Measurements from ENCODE around the gene RALY.

The RALY gene

DNA sequence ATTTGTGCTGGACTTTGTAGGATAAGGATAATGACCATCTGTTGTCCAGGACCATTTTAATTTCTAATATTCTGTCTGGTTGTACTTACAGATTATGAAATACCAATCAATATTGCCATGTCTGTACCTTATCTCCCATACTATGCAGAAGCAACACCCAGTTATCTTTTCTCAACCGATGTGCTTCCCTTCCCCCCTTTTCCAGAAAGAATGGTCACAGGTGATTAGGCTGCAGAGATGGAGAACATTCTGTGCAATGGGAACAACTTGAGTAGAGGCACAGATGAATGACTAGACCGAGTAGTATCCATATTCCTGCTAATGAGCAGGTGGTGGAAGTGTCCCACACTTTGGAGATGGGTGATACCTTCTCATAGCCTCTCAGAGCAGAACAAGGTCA is 10.5 kb downstream of the RALY start:
- no peak overlapping the region for H3K27ac ChIP-seq (ENCODE audit: low read depth, low read length, severe bottlenecking)
- no peaks in the 10 kb centered on the region for H3K9me3 ChIP-seq (ENCODE audit: control insufficient read depth, low read length)
- peaks cover 7% of the 10 kb centered on the region for H3K4me1 ChIP-seq (ENCODE audit: control insufficient read depth, insufficient read depth, low read length, poor library complexity, severe bottlenecking)
- H3K36me3 ChIP-seq (ENCODE audit: control insufficient read depth, insufficient read depth, low read length), result peaks cover 35% of the 10 kb centered on the region
- 90 to 100% methylated on average over 1 to 2 of the region's 2 CpGs for WGBS, 2 experiments (ENCODE audit: insufficient coverage in 2 of 2)
- H3K4me3 ChIP-seq (ENCODE audit: extremely low read depth, insufficient read depth, low read length, poor library complexity, severe bottlenecking), result no peak overlapping the region

- Histone ChIP-seq H3K4me1 (ENCODE audit: control insufficient read depth, insufficient read depth, low read length, poor library complexity, severe bottlenecking) (peaks cover 7% of the 10 kb centered on the region), H3K27ac (ENCODE audit: low read depth, low read length, severe bottlenecking) (no peak overlapping the region), H3K9me3 (ENCODE audit: control insufficient read depth, low read length) (no peaks in the 10 kb centered on the region), H3K36me3 (ENCODE audit: control insufficient read depth, insufficient read depth, low read length) (peaks cover 35% of the 10 kb centered on the region), H3K4me3 (ENCODE audit: extremely low read depth, insufficient read depth, low read length, poor library complexity, severe bottlenecking) (no peak overlapping the region)
- 97 to 98% methylated on average over 10 of the region's 11 CpGs for WGBS, 2 experiments (ENCODE audit: insufficient coverage in 2 of 2)
These were observed 11.2 kb downstream of the RALY start for GRCh38 chr20:34004790-34005457.

GRCh38 chr20:34006619-34007018 is 12.9 kb downstream of the RALY start:
- Histone ChIP-seq H3K36me3 (ENCODE audit: control insufficient read depth, insufficient read depth, low read length) (peaks cover 31% of the 10 kb centered on the region), H3K4me1 (ENCODE audit: control insufficient read depth, insufficient read depth, low read length, poor library complexity, severe bottlenecking) (no peaks in the 10 kb centered on the region), H3K4me3 (ENCODE audit: extremely low read depth, insufficient read depth, low read length, poor library complexity, severe bottlenecking) (no peak overlapping the region), H3K9me3 (ENCODE audit: control insufficient read depth, low read length) (no peaks in the 10 kb centered on the region), H3K27ac (ENCODE audit: low read depth, low read length, severe bottlenecking) (no peak overlapping the region)
- WGBS, 2 experiments (ENCODE audit: insufficient coverage in 2 of 2), result 100% methylated on average over 1 of the region's 2 CpGs; no CpG with 5 or more reads in 1 of the 2 experiments

DNA sequence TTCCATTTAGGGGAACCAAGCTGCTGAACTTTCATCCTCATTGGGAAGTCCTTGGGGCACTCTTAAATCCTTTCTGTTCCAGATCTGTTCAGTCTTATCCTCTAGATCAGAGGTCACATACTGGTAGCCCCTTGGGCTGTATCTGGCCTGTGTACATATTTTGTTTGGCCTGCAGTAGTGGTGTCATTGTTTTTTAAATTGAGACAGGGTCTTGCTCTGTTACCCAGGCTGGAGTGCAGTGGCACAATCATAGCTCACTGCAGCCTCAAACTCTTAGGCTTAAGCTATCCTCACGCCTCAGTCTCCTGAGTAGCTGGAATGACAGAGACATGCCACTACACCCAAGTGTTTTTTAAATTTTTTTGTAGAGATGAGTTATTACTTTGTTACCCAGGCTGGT is 14.8 kb downstream of the RALY start:
- no CpG with 5 or more reads among the region's 1 CpG for WGBS, 2 experiments (ENCODE audit: insufficient coverage in 2 of 2)

DNA sequence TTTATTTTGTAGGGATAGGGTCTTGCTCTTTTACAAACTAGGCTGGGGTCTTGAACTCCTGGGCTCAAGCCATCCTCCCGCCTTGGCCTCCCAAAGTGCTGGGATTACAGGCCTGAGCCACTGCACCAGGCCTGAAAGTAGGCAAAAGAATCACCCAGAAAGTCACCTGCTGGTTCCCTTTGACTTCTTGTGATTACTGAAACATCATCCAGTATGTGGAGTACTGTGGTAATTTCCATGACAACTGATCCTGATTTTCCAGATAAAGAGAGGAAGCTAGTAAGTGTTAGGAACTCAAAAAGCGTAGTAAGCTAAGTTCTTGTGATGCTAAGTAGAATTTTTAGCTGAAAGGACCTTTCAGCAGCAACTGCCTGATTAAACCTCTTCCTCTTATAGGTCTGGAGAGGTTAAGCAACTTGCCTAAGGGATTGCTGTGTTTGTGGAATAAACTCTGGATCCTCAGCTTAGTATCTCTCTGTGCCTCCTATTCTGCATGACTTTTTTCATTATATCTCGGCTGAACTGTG is 16.8 kb downstream of the RALY start:
- H3K4me1 ChIP-seq (ENCODE audit: control insufficient read depth, insufficient read depth, low read length, poor library complexity, severe bottlenecking), result no peaks in the 10 kb centered on the region
- H3K27ac ChIP-seq (ENCODE audit: low read depth, low read length, severe bottlenecking), result peak overlapping the region; percentile 26
- no peak overlapping the region for H3K4me3 ChIP-seq (ENCODE audit: extremely low read depth, insufficient read depth, low read length, poor library complexity, severe bottlenecking)
- H3K9me3 ChIP-seq (ENCODE audit: control insufficient read depth, low read length), result no peaks in the 10 kb centered on the region
- peaks cover 7% of the 10 kb centered on the region for H3K36me3 ChIP-seq (ENCODE audit: control insufficient read depth, insufficient read depth, low read length)
- WGBS, 2 experiments (ENCODE audit: insufficient coverage in 2 of 2), result 75 to 76% methylated on average over 1 to 2 of the region's 3 CpGs

More for the DNA sequence above, 14.8 kb downstream of the RALY start:
- Histone ChIP-seq H3K4me1 (ENCODE audit: control insufficient read depth, insufficient read depth, low read length, poor library complexity, severe bottlenecking) (no peaks in the 10 kb centered on the region), H3K36me3 (ENCODE audit: control insufficient read depth, insufficient read depth, low read length) (peaks cover 17% of the 10 kb centered on the region), H3K9me3 (ENCODE audit: control insufficient read depth, low read length) (no peaks in the 10 kb centered on the region), H3K4me3 (ENCODE audit: extremely low read depth, insufficient read depth, low read length, poor library complexity, severe bottlenecking) (no peak overlapping the region), H3K27ac (ENCODE audit: low read depth, low read length, severe bottlenecking) (no peak overlapping the region)

DNA sequence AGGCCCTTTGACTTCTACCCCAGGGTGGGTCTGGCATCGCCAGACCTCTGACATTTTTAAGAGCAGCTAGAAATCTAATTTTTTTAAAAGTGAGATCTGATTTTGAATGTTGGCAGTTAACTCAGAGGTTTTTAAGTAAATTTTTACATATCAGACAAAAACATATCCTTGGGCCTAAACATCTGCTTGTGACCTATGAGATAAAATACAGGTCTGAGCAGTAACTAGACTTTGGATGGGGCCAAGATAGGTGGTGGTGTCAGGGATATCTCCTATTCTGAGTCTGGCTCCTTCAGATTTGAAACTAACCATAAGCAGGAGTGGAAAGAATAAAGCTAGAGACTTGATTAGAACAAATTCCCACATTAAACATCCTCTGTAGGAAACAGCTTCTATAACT is 17.6 kb downstream of the RALY start:
- H3K27ac ChIP-seq (ENCODE audit: low read depth, low read length, severe bottlenecking), result no peak overlapping the region
- no peaks in the 10 kb centered on the region for H3K9me3 ChIP-seq (ENCODE audit: control insufficient read depth, low read length)
- peaks cover 13% of the 10 kb centered on the region for H3K36me3 ChIP-seq (ENCODE audit: control insufficient read depth, insufficient read depth, low read length)
- peaks cover 2% of the 10 kb centered on the region for H3K4me1 ChIP-seq (ENCODE audit: control insufficient read depth, insufficient read depth, low read length, poor library complexity, severe bottlenecking)
- no peak overlapping the region for H3K4me3 ChIP-seq (ENCODE audit: extremely low read depth, insufficient read depth, low read length, poor library complexity, severe bottlenecking)
- WGBS, 2 experiments (ENCODE audit: insufficient coverage in 2 of 2), result 100% methylated on average over 1 of the region's 1 CpG; no CpG with 5 or more reads in 1 of the 2 experiments

DNA sequence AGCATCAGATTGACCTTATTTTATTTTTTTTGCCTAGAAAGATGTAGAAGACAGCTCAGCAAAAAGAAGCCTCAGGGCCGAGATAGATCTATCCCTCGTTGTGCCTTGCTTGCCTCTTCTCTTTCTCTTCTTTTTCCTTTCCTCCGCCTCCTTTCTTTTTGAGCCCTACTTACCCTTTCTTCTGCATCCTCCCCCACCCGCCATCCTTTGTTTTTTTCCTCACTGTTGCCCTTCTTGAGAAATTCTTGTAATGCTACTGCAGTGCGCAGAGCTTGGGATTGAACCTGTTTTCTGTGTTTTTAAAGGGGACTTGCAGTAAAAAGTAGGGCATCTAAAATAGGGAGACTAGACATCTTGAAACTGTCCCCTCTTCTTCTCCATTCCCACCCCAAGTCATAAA is 18.6 kb downstream of the RALY start:
- Histone ChIP-seq H3K27ac (ENCODE audit: low read depth, low read length, severe bottlenecking) (no peak overlapping the region), H3K4me3 (ENCODE audit: extremely low read depth, insufficient read depth, low read length, poor library complexity, severe bottlenecking) (no peak overlapping the region), H3K4me1 (ENCODE audit: control insufficient read depth, insufficient read depth, low read length, poor library complexity, severe bottlenecking) (peaks cover 6% of the 10 kb centered on the region), H3K9me3 (ENCODE audit: control insufficient read depth, low read length) (no peaks in the 10 kb centered on the region), H3K36me3 (ENCODE audit: control insufficient read depth, insufficient read depth, low read length) (peaks cover 7% of the 10 kb centered on the region)
- 71 to 85% methylated on average over 3 to 4 of the region's 5 CpGs for WGBS, 2 experiments (ENCODE audit: insufficient coverage in 2 of 2)

DNA sequence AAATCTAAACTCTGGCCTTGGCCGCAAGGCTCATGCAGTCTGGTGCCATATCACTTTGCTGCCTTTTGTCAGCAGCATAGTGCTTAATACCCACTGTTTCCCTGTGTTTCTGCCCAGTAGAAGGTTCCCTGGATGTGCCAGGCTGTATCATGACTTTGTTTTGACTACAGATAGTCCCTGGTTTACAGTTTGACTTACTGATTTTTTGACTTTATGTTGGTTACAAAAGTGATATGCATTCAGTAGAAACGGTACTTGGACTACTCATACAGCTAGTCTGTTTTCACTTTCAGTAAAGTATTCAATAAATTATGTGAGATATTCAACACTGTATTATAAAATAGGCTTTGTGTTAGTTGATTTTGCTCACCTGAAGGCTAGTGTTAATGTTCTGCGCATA is 19.0 kb downstream of the RALY start:
- Histone ChIP-seq H3K9me3 (ENCODE audit: control insufficient read depth, low read length) (no peaks in the 10 kb centered on the region), H3K4me1 (ENCODE audit: control insufficient read depth, insufficient read depth, low read length, poor library complexity, severe bottlenecking) (peaks cover 10% of the 10 kb centered on the region), H3K4me3 (ENCODE audit: extremely low read depth, insufficient read depth, low read length, poor library complexity, severe bottlenecking) (no peak overlapping the region), H3K36me3 (ENCODE audit: control insufficient read depth, insufficient read depth, low read length) (peaks cover 7% of the 10 kb centered on the region), H3K27ac (ENCODE audit: low read depth, low read length, severe bottlenecking) (no peak overlapping the region)
- 82 to 91% methylated on average over 1 of the region's 3 CpGs for WGBS, 2 experiments (ENCODE audit: insufficient coverage in 2 of 2)

DNA sequence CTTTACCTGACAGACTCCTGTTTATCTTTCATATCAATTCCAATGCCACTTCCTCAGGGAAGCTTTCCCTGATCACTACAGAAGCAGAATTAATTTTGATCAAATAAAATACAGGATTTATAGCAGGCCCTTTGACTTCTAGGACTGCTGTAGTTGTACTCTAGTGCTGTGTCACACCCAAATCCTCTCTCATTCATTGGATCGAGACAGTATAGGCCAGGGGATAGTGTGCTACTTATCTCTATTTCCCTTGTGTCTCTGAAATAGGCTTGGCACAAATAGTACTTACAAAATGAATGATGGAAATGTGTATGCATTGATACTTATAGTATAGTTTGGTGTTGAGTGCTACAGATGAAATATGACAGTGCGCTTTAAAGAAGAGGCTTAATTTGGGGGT is 19.8 kb downstream of the RALY start:
- H3K27ac ChIP-seq (ENCODE audit: low read depth, low read length, severe bottlenecking), result no peak overlapping the region
- no peak overlapping the region for H3K4me3 ChIP-seq (ENCODE audit: extremely low read depth, insufficient read depth, low read length, poor library complexity, severe bottlenecking)
- peaks cover 17% of the 10 kb centered on the region for H3K4me1 ChIP-seq (ENCODE audit: control insufficient read depth, insufficient read depth, low read length, poor library complexity, severe bottlenecking)
- H3K36me3 ChIP-seq (ENCODE audit: control insufficient read depth, insufficient read depth, low read length), result peaks cover 7% of the 10 kb centered on the region
- 100% methylated on average over 1 to 2 of the region's 2 CpGs for WGBS, 2 experiments (ENCODE audit: insufficient coverage in 2 of 2)
- no peaks in the 10 kb centered on the region for H3K9me3 ChIP-seq (ENCODE audit: control insufficient read depth, low read length)

DNA sequence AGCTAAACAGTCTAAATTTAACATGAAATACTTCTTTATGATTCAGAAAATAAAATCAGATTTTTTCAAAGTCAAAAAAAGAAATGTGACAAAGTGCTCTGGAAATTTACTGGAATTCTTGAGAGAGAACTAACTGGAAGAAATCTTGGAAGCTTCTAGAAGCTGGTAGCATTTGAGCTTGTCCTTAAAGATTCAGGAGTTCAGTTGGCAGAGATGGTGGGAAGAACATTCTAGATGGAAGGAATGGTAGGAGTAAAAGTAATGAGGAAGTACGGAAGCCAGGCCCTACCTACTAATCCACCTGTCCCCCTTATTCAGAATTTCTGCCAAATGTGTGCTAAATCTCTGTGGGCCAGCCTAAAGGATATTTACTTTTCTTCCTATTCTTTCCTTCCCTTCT is 21.2 kb downstream of the RALY start:
- no CpG with 5 or more reads among the region's 1 CpG for whole genome bisulfite sequencing, 2 experiments (ENCODE audit: insufficient coverage in 2 of 2)

More for the DNA sequence above, 21.2 kb downstream of the RALY start:
- Histone ChIP-seq H3K4me3 (ENCODE audit: extremely low read depth, insufficient read depth, low read length, poor library complexity, severe bottlenecking) (no peak overlapping the region), H3K27ac (ENCODE audit: low read depth, low read length, severe bottlenecking) (no peak overlapping the region), H3K4me1 (ENCODE audit: control insufficient read depth, insufficient read depth, low read length, poor library complexity, severe bottlenecking) (peaks cover 17% of the 10 kb centered on the region), H3K36me3 (ENCODE audit: control insufficient read depth, insufficient read depth, low read length) (peaks cover 16% of the 10 kb centered on the region), H3K9me3 (ENCODE audit: control insufficient read depth, low read length) (no peaks in the 10 kb centered on the region)
